Amniotic epithelial cell (primary cell): ENCODE measurements around the gene NUDT16L1.

Experiments
- DNase-seq: peaks from one replicate; pipeline ENCODE4 v3.0.0-alpha.2; 2010; ENCODE audit warnings: low read depth

The NUDT16L1 gene

GRCh38 chr16:4693296-4693955 lies at the start of gene NUDT16L1:
Gene NUDT16L1, plus strand, starts transcription at chr16:4693562. Its CDS starts 165 bp downstream, at chr16:4693727.
- peak; percentile 88 for DNase-seq

- no peak for DNase-seq
Observed at GRCh38 chr16:4646773-4647643, 46.4 kb upstream of the NUDT16L1 start.

- no peak for DNase-seq
Observed at GRCh38 chr16:4647644-4647980, 45.8 kb upstream of the NUDT16L1 start.

GRCh38 chr16:4648917-4649316 lies 44.4 kb upstream of the NUDT16L1 start:
- DNase-seq, result no peak

GRCh38 chr16:4649744-4650442 lies 43.5 kb upstream of the NUDT16L1 start:
- no peak for DNase-seq

GRCh38 chr16:4650443-4651074 lies 42.8 kb upstream of the NUDT16L1 start:
- DNase-seq, result peak; percentile 48

- DNase-seq, result no peak
Observed at GRCh38 chr16:4651827-4652226, 41.5 kb upstream of the NUDT16L1 start.

- no peak for DNase-seq
Observed at GRCh38 chr16:4652561-4652960, 40.8 kb upstream of the NUDT16L1 start.

- DNase-seq, result no peak
Observed at GRCh38 chr16:4654011-4654963, 39.1 kb upstream of the NUDT16L1 start.

- DNase-seq, result no peak
Observed at GRCh38 chr16:4654964-4655590, 38.3 kb upstream of the NUDT16L1 start.

- DNase-seq, result no peak
Observed at GRCh38 chr16:4655801-4656200, 37.6 kb upstream of the NUDT16L1 start.

GRCh38 chr16:4656221-4656620 lies 37.1 kb upstream of the NUDT16L1 start:
- no peak for DNase-seq

GRCh38 chr16:4656695-4657686 lies 36.4 kb upstream of the NUDT16L1 start:
- DNase-seq, result no peak

GRCh38 chr16:4659363-4660353 lies 33.7 kb upstream of the NUDT16L1 start:
- no peak for DNase-seq

- peak; percentile 57 for DNase-seq
Observed at GRCh38 chr16:4660454-4661007, 32.8 kb upstream of the NUDT16L1 start.

GRCh38 chr16:4661661-4662060 lies 31.7 kb upstream of the NUDT16L1 start:
- DNase-seq, result no peak

GRCh38 chr16:4663465-4663776 lies 29.9 kb upstream of the NUDT16L1 start:
- no peak for DNase-seq
